HG03103 (cell line): Measurements from ENCODE around the gene NAT9.

Source experiments
- ATAC-seq: cut with Tn5 transposase; IDR thresholded peaks from one replicate; pipeline ENCODE4 v1.9.1; 2021; ENCODE audit warnings: low read depth; ENCODE audit not compliant: unreplicated experiment

NAT9 gene

GRCh38 chr17:74764751-74765286 is 11.3 kb downstream of the NAT9 start:
- ATAC-seq, result no peak

- no peak for ATAC-seq
These were observed 12.4 kb downstream of the NAT9 start for GRCh38 chr17:74763565-74764387.

GRCh38 chr17:74761931-74762330 is 14.2 kb downstream of the NAT9 start:
- no peak for ATAC-seq

DNA sequence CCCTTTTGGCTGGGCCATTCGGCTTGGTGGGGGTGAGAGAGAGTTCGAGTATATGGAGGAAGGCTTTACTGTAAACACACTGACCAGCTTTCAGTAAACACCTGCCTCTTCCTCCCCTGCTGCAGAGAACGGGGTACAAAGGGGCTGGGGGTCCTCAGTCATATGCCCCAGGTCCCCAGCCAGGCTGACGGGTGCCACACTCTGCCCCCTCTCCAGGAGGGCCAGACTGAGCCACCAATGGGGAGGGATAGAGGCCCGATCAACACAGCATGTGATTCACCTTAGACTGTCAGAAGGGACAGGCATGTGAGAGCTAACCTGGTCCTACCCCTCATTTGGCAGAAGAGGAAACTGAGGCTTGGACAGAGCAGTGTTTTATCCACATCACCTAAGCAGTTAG is 14.7 kb downstream of the NAT9 start:
- no peak for ATAC-seq

GRCh38 chr17:74760404-74761105 is 15.6 kb downstream of the NAT9 start:
- ATAC-seq, result no peak

DNA sequence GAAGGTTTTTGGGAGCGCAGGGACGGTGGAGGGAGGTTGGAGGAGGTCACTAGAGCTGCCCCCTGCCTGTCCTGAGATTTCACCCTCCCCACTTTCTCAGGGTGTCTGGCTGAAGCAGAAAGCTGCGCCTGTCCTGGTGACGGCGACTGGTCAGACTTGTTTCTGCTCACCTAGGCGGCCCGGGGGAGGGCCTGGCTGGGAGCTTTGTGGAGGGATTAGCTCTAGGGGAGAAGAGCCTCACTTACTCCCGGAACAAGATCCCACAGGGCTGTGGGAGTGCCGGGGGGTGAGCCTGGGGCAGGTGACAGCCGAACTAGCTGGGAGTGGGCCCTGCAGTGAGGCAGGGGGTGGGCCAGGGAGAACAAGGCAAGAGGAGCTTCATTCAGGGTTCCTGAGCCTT is 16.2 kb downstream of the NAT9 start:
- no peak for ATAC-seq

DNA sequence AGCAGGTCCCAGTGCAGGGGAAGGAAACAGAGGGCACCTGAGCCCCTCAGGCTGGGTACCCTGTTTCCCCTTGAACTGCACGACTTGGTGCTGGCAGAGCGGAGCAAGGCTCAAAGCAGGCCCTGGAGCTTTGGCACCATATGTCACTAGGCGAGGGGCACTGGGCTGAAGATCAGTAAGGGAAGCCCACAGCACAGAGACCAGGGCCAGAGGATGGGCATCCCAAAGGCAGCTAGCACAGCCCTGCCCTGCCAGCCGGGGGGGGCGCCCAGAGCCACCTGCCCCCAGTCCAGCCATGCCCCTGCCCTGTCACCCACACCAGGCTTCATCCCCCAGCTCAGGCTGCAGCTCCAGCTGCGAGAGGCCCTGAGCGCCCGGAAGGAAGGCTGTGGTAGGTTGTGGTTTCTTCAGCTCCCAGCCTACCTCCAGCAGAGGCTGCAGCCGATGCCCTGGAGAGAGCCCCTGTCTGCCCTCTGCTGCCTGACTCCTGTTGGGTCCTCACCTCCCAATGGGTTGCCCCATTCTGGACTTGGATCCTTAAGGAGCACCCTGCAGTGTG is 16.8 kb downstream of the NAT9 start:
- no peak for ATAC-seq

DNA sequence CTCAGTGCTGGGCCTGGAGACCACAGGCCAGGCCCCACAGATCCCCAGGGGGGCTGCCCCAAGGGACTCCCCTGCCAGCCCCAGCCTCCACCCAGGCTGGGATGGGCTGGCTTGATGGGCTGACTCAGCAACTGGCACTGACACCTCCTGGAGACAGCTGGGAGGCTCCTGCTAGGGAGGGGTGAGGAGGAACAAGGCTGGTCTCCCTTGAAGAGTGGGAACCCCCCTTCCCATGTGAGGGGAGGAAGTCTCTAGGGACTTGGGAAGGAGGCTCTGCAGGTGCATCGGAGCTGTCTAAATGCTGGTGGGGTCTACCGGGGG is 17.3 kb downstream of the NAT9 start:
- no peak for ATAC-seq

- no peak for ATAC-seq
These were observed 18.0 kb downstream of the NAT9 start for GRCh38 chr17:74757931-74758847.

DNA sequence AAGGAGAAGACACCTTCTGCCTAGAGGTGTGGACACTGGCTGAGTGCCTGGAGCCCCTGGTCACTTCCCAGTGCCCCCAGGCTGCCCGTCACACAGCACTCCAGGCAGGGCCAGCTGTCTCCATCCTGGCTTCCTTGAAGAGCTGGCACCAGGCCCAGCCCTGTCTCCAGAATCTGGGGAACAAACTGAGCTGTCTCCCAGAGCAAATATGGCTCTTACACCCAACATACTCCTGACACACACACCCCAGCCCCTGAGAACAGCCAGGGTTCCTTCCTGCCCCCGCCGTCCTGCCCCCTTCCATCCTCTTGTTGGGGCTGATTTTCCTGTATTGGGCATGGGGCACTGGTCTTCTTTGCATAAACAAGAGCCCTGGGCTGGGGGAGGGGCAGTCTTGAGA is 18.6 kb downstream of the NAT9 start:
- no peak for ATAC-seq

GRCh38 chr17:74756891-74757290 is 19.3 kb downstream of the NAT9 start:
- ATAC-seq, result no peak

GRCh38 chr17:74755533-74755932 is 20.6 kb downstream of the NAT9 start:
- no peak for ATAC-seq

- ATAC-seq, result no peak
These were observed 21.3 kb downstream of the NAT9 start for GRCh38 chr17:74754832-74755231.

DNA sequence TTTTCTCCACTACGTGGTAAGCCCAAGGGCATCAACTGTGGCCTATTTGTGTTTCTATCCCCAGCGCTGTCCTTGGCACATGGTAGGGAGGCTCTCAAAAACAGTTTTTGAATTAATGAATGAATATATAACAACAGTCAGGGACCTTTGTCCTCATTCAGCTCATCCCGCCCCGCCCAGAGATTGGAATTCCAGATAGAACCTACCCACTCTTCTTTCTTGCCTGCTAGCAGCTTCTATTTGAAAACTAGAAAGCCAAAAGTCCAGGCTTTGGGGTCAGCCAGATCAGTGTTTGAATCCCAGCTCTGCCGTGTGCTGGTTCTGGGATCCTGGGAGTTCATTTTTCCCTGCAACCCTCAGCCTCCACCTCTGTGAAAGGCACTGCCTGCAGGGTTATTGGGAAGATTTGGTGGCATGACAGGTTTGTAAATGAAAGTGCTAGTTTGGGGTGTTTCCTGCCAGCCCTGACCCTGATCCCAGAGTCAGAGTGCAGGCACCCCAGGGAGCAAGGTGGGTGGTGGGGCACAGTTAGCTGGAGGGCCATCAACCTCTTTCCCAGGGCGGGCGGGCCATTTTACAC is 23.2 kb downstream of the NAT9 start:
- ATAC-seq, result no peak

GRCh38 chr17:74752415-74752814 is 23.7 kb downstream of the NAT9 start:
- ATAC-seq, result no peak

GRCh38 chr17:74750327-74751069 is 25.6 kb downstream of the NAT9 start:
- ATAC-seq, result no peak

- no peak for ATAC-seq
These were observed 26.2 kb downstream of the NAT9 start for GRCh38 chr17:74750039-74750326.

- no peak for ATAC-seq
These were observed 26.7 kb downstream of the NAT9 start for GRCh38 chr17:74749279-74750038.
